DMS53 treated with DMSO at 0.1 percent for 48 hours (cell line): Measurements from ENCODE around the gene SLC27A3.

Source experiments
- DNase-seq: peaks from one replicate; lab custom pipeline; 2025; ENCODE audit not compliant: unreplicated experiment; lab: John Stamatoyannopoulos, UW

Gene SLC27A3

GRCh38 chr1:153798468-153798780 is 23.2 kb downstream of the SLC27A3 start:
- no peak for DNase-seq

GRCh38 chr1:153799016-153799415 is 23.8 kb downstream of the SLC27A3 start:
- no peak for DNase-seq

GRCh38 chr1:153799566-153800465 is 24.6 kb downstream of the SLC27A3 start:
- no peak for DNase-seq

- DNase-seq = no peak
Measured at GRCh38 chr1:153800516-153800915, 25.3 kb downstream of the SLC27A3 start.

GRCh38 chr1:153801028-153801625 is 25.9 kb downstream of the SLC27A3 start:
- DNase-seq = no peak

- DNase-seq = no peak
Measured at GRCh38 chr1:153801786-153802697, 26.8 kb downstream of the SLC27A3 start.

GRCh38 chr1:153803470-153804056 is 28.4 kb downstream of the SLC27A3 start:
- no peak for DNase-seq

GRCh38 chr1:153804112-153804511 is 28.9 kb downstream of the SLC27A3 start:
- no peak for DNase-seq

GRCh38 chr1:153805042-153805745 is 30.0 kb downstream of the SLC27A3 start:
- no peak for DNase-seq

- no peak for DNase-seq
Measured at GRCh38 chr1:153805886-153806719, 30.9 kb downstream of the SLC27A3 start.

- no peak for DNase-seq
Measured at GRCh38 chr1:153816283-153816889, 41.2 kb downstream of the SLC27A3 start.

GRCh38 chr1:153818876-153819275 is 43.7 kb downstream of the SLC27A3 start:
- DNase-seq = no peak

GRCh38 chr1:153827168-153827964 is 52.2 kb downstream of the SLC27A3 start:
- DNase-seq = no peak
